HG03469 (cell line): ENCODE data around the gene ZNF202.
A peak's percentile ranks its signal among the peaks of the same experiment; 100 is the strongest.
"Not testable (repeated sequence)": the region's sequence is repeated elsewhere in the genome, so short reads cannot be mapped to it uniquely, and the experiment has no call there.

ENCODE experiments used
- ATAC-seq: cut with Tn5 transposase; IDR thresholded peaks from one replicate; pipeline ENCODE4 v1.9.1; 2021; ENCODE audit warnings: mild to moderate bottlenecking, moderate library complexity, moderate number of reproducible peaks; ENCODE audit not compliant: unreplicated experiment

ZNF202 gene

GRCh38 chr11:123741159-123742030 is at the start of gene ZNF202:
Gene ZNF202 (minus strand): TSS chr11:123741660. CDS start chr11:123730888, 10,772 bp downstream.
- peak; percentile 99 for ATAC-seq

- ATAC-seq: no peak
These were observed 42.1 kb upstream of the ZNF202 start for GRCh38 chr11:123783536-123783935.

GRCh38 chr11:123778511-123778910 is 37.1 kb upstream of the ZNF202 start:
- ATAC-seq: no peak

- no peak for ATAC-seq
These were observed 34.5 kb upstream of the ZNF202 start for GRCh38 chr11:123775715-123776549.

- no peak for ATAC-seq
These were observed 33.8 kb upstream of the ZNF202 start for GRCh38 chr11:123775289-123775688.

- ATAC-seq: no peak
These were observed 32.5 kb upstream of the ZNF202 start for GRCh38 chr11:123773959-123774358.

GRCh38 chr11:123773026-123773425 is 31.6 kb upstream of the ZNF202 start:
- ATAC-seq: no peak

- no peak for ATAC-seq
These were observed 30.2 kb upstream of the ZNF202 start for GRCh38 chr11:123771664-123772063.

GRCh38 chr11:123770712-123771111 is 29.3 kb upstream of the ZNF202 start:
- ATAC-seq: no peak

- no peak for ATAC-seq
These were observed 24.1 kb upstream of the ZNF202 start for GRCh38 chr11:123765601-123766000.

GRCh38 chr11:123762422-123762821 is 21.0 kb upstream of the ZNF202 start:
- ATAC-seq: no peak

- peak; percentile 77 for ATAC-seq
These were observed 19.4 kb upstream of the ZNF202 start for GRCh38 chr11:123760894-123761293.

GRCh38 chr11:123757976-123758375 is 16.5 kb upstream of the ZNF202 start:
- no peak for ATAC-seq

- ATAC-seq: no peak
These were observed 14.4 kb upstream of the ZNF202 start for GRCh38 chr11:123755813-123756212.

- ATAC-seq: no peak
These were observed 13.9 kb upstream of the ZNF202 start for GRCh38 chr11:123755344-123755743.

GRCh38 chr11:123754101-123754568 is 12.7 kb upstream of the ZNF202 start, which contains the start of gene OR6X1:
Gene OR6X1 (minus strand): TSS chr11:123754518. CDS start chr11:123754518, 0 bp downstream.
- no peak for ATAC-seq

GRCh38 chr11:123753110-123753509 is 11.7 kb upstream of the ZNF202 start:
- no peak for ATAC-seq

GRCh38 chr11:123751781-123752180 is 10.3 kb upstream of the ZNF202 start:
- ATAC-seq: no peak

GRCh38 chr11:123748349-123748748 is 6.9 kb upstream of the ZNF202 start:
- not testable (repeated sequence) for ATAC-seq

GRCh38 chr11:123745764-123746451 is 4.4 kb upstream of the ZNF202 start:
- ATAC-seq: no peak

GRCh38 chr11:123742724-123743120 is 1.3 kb upstream of the ZNF202 start:
- no peak for ATAC-seq
